Activated naive CD8-positive, alpha-beta T cell treated with anti-CD3 and anti-CD28 coated beads, Interleukin-2, amount 10 ng/mL, durations not matched to agents 7 days and 5 days (primary cell): Measurements from ENCODE around the gene SLC25A29. TPM values are rescaled to one million over a fixed set of nuclear protein-coding genes. Genes with fewer than 3 reads are reported as not detected.

Experiments
- ATAC-seq: fragments of 150-1000 bp; cut with Tn5 transposase; one replicate; pipeline ENCODE4 v1.10.0; 2021; ENCODE audit warnings: low read depth, moderate library complexity
- POLR2A ChIA-PET: fragments of 350-600 bp; sonication (Branson Sonifier 250); formaldehyde crosslinking; loops from one replicate; lab custom pipeline; 2021; ENCODE audit warnings: antibody characterized with exemption; lab: Charles Lee
- DNase-seq: peaks from one replicate; pipeline ENCODE4 v3.0.0; 2021
- H3K27ac Mint-ChIP-seq: one replicate; pipeline ENCODE4 v1.8.0; 2022; ENCODE audit warnings: mild to moderate bottlenecking, mixed read lengths
- H3K27me3 Mint-ChIP-seq: one replicate; pipeline ENCODE4 v1.8.0; 2022; ENCODE audit warnings: mild to moderate bottlenecking, moderate library complexity, mixed read lengths
- H3K36me3 Mint-ChIP-seq: one replicate; pipeline ENCODE4 v1.8.0; 2021; ENCODE audit warnings: mild to moderate bottlenecking, mixed read lengths
- H3K4me1 Mint-ChIP-seq: one replicate; pipeline ENCODE4 v1.8.0; 2021; ENCODE audit warnings: mixed read lengths
- H3K4me3 Mint-ChIP-seq: one replicate; pipeline ENCODE4 v1.8.0; 2022; ENCODE audit warnings: mild to moderate bottlenecking, moderate library complexity, mixed read lengths
- H3K9me3 Mint-ChIP-seq: one replicate; pipeline ENCODE4 v1.8.0; 2021; ENCODE audit warnings: mixed read lengths
- total RNA-seq, 2 experiments: library from RNA; stranded (reverse); gene quantifications; one replicate each; pipeline ENCODE4 v1.2.3, GENCODE V29; 2021

SLC25A29 gene
- total RNA-seq, 2 experiments from 2014 or later: 17.3 to 18.1 TPM

DNA sequence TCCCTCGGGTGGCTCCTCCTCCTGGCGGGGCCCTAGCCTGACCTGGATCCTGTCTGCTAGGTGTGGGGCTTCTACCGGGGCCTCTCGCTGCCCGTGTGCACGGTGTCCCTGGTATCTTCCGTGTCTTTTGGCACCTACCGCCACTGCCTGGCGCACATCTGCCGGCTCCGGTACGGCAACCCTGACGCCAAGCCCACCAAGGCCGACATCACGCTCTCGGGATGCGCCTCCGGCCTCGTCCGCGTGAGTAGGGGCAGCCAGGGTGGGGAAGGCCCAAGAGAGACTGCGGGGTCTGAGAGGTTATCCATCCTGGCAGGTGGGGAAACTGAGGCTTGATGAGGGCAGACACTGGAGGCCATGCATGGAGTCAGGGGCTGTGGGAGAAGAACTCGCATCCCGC is 20.9 kb upstream of the SLC25A29 start:
- DNase-seq (no peak), ATAC-seq (no peak)
- no peaks in the 10 kb centered on the region for H3K27me3 Mint-ChIP-seq
- POLR2A ChIA-PET: no interaction called here
- no peak overlapping the region for H3K4me3 Mint-ChIP-seq
- peaks cover 2% of the 10 kb centered on the region for H3K36me3 Mint-ChIP-seq
- H3K9me3 Mint-ChIP-seq: no peaks in the 10 kb centered on the region
- no peaks in the 10 kb centered on the region for H3K4me1 Mint-ChIP-seq
- H3K27ac Mint-ChIP-seq: no peak overlapping the region

DNA sequence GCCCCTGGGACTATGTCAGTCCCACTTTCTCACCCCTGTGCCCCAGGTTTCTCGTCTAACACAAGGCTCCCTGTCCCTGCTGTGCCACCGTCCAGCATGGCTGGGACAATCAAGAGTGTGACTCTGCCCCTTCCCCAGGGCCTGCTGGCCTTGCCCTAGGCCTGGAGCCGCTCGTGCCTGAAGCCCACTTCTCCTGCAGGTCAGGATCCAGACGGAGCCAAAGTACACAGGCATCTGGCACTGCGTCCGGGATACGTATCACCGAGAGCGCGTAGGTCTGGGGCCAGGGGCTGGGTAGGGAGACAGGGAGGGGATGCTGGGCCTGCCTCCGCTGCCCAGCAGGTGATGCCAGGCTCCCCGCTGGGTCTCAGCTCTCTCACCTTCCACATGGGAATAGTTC is 19.7 kb upstream of the SLC25A29 start:
- POLR2A ChIA-PET: no interaction called here
- no peaks in the 10 kb centered on the region for H3K9me3 Mint-ChIP-seq
- no peaks in the 10 kb centered on the region for H3K4me1 Mint-ChIP-seq
- no peak overlapping the region for H3K27ac Mint-ChIP-seq
- DNase-seq (no peak), ATAC-seq (no peak)
- no peak overlapping the region for H3K4me3 Mint-ChIP-seq
- no peaks in the 10 kb centered on the region for H3K27me3 Mint-ChIP-seq
- no peaks in the 10 kb centered on the region for H3K36me3 Mint-ChIP-seq

DNA sequence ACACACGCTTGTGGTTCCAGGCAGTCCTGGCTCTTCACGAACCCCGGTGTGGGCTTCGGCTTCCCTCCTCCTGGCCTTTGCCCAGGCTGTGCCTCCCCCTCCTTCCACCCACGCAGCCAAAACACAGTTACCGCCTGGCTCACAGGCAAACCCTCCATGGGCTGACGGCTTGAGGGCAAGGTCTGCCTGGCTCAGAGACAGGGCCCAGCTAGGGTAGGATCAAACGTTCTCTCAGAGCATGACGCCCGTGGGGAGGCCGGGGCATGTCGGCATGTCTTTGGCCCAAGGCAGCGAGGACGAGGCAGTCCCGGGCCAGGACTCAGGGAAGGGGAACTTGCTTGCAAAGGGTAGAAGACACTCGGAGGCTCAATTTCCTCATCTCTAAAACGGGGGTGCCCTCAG is 19.0 kb upstream of the SLC25A29 start:
- Mint-ChIP-seq H3K27ac (no peak overlapping the region), H3K4me1 (peaks cover 1% of the 10 kb centered on the region), H3K4me3 (no peak overlapping the region), H3K36me3 (no peaks in the 10 kb centered on the region), H3K27me3 (no peaks in the 10 kb centered on the region), H3K9me3 (no peaks in the 10 kb centered on the region)
- no peak for ATAC-seq
- no peak for DNase-seq
- POLR2A ChIA-PET: no interaction called here

DNA sequence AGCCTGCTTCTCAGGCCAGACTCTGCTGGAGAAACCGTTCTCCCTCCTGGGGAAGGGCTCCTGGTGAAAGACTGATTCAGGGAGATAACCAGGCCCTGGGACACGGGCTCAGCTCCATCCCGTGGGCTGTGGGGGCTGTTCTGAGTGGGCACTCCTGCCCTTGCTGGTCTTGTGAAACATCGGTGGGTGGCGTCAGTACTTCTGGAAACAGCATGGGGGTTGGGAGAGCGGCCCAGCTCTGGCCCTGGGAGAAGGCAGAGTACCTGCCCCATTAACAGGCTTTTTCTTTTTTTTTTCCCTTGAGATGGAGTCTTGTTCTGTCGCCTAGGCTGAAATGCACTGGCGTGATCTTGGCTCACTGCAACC is 17.7 kb upstream of the SLC25A29 start:
- DNase-seq (no peak), ATAC-seq (no peak)
- no peak overlapping the region for H3K27ac Mint-ChIP-seq
- POLR2A ChIA-PET: no interaction called here
- peaks cover 4% of the 10 kb centered on the region for H3K4me1 Mint-ChIP-seq
- H3K27me3 Mint-ChIP-seq: no peaks in the 10 kb centered on the region
- no peak overlapping the region for H3K4me3 Mint-ChIP-seq
- H3K36me3 Mint-ChIP-seq: no peaks in the 10 kb centered on the region
- no peaks in the 10 kb centered on the region for H3K9me3 Mint-ChIP-seq

DNA sequence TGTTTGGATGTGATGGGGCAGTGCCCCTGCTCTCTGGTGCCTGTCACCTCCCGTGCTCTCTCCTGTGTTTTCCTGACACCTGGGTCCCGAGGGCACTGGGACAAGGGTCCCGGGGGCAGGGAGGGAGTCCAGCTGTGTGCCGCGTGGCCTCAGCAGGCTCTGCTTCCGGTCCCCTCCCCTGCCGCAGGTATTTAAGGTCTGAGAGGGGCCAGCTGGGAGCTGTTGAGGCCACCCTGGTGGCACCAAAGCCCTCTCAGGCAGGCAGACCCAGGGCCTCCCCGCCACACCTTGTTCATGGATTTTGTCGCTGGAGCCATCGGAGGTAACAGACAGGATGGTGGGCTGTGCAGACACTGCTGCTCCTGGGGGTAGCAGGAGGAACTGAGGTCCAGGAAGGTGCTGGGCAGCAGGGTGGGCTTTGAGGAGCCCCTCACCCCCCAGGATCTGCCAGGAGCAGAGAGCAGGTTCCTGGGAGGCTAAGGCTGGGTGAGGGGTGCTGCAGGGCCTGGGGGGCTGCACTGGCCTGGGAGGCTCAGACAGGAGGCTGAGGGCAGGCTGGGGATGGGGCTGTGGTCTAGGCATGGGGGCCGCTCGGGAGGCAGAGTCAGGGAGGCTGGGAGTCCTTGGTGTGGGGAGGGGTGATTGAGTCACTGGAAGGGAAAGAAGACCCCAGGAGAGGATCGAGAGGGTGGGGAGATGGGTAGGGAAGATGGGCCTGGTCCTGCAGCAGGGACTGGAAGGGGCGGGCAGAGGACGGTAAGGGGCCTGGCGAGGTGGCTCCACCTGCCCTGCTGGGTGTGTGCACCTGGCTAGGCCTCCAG is 17.1 kb upstream of the SLC25A29 start, which contains the start of gene SLC25A47:
Gene SLC25A47 (plus strand): TSS at position 219 of the 821 bp plus-strand sequence. CDS start 76 bp downstream, at position 295.
- H3K36me3 Mint-ChIP-seq: no peaks in the 10 kb centered on the region
- peaks cover 4% of the 10 kb centered on the region for H3K4me1 Mint-ChIP-seq
- H3K27me3 Mint-ChIP-seq: no peaks in the 10 kb centered on the region
- ATAC-seq (no peak), DNase-seq (no peak)
- no peaks in the 10 kb centered on the region for H3K9me3 Mint-ChIP-seq
- no peak within 1 kb of the TSS for H3K4me3 Mint-ChIP-seq
- POLR2A ChIA-PET: no interaction called here
- no peak within 1 kb of the TSS for H3K27ac Mint-ChIP-seq

DNA sequence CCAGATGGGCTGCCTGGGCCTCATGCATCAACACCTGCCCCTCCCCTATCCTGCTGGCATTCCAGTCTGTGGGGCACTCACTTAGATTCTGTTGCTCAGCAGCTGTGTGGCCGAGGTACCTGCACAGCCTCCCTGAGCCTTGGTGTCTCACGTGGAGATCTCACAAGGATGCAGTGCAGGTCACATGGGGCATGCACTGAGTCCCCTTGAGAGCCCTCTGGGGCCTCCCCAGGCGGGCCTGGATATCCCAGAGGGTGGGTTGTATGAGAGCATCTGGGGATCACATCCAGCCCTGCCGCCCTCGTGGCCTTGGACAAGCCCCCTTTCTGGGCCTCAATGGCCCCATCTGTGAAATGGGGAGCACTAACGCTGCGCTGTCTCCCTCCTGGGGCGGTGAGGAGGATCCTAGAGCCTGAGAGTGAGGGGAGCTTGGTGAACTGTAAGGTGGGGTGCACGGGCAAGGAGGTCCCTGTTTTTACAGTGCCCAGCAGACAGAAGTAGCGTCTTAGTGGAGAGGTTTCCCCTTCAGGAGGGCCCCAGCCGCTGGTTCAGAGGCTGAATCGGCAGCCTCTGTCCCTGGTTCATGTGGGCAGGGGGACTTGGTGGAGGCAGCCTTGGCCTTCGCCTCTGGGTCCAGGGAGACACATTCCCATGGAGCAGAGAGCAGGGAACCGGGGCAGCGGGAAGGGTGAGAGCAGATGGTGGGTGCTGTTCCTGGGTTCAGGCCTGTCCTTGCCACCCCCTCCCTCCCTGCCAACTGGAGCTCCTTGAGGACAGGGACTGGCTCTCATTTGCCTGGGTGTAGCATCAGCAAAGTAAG is 16.1 kb upstream of the SLC25A29 start:
- Mint-ChIP-seq H3K4me3 (no peak overlapping the region), H3K36me3 (no peaks in the 10 kb centered on the region), H3K27me3 (no peaks in the 10 kb centered on the region), H3K9me3 (no peaks in the 10 kb centered on the region), H3K27ac (no peak overlapping the region), H3K4me1 (peaks cover 7% of the 10 kb centered on the region)
- POLR2A ChIA-PET: no interaction called here
- ATAC-seq (no peak), DNase-seq (no peak)

DNA sequence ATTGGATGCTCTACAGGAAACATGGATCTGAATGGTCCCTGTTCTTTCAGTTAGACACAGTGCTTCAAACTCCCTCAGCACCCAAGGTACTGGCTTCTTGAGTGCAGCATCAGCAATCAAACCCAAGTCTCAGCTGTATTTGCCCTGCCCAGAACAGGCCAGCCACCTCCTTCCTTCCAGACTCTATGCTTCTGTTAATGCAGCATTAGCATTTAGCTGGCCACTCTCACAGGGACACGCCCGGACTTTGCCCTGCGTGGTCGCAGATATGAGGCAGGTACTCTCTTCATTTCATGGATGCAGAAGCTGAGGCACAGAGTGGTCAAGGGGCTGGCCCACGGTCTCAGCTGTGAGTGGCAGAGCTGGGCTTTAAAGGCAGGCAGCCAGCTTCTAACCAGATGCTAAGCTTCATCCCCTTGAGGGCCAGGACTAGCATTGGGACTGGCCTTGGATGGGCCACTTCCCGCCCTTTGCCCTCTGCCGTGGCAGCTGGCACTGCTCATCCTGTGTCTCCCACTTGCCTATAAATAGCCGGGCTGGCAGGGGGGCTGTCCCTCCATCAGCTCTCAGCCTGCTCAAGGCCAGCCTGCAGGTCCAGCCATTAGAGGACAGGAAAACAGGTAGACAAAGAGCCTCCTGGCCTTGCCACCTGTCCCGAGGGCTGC is 15.4 kb upstream of the SLC25A29 start:
- POLR2A ChIA-PET: no interaction called here

DNA sequence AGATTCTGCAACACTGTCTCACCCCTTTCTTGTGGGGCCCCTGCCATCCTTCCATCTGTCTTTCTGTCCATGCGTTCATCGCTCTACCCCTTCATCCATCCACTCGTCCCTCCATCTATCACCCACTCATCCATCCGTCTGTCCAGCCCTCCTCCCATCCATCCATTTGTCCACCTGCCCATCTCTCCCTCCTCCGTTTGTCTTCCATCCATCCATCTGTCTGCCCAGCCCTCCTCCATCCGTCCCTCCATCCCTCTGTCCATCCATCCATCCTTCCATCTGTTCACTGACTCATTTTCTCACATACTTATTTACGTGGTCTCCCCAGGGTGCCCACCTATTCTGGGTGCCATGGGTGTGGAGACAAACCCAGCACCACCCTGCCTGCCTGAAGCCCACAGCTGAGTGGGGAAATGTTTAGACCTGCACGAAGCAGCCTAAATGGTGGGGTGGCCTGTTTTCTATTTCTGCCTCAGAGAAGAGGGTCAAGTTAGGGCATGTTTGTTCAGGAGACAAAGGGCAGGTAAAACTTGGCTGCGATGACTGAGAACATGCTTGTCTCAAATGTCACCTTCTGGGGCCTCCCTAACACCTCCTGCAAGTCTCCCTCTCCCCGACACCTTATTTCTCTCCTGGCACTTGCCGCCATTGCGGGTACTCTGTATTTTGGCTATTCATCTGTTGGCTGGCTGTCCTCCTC is 14.1 kb upstream of the SLC25A29 start:
- no peaks in the 10 kb centered on the region for H3K27me3 Mint-ChIP-seq
- H3K4me3 Mint-ChIP-seq: no peak overlapping the region
- H3K4me1 Mint-ChIP-seq: peaks cover 7% of the 10 kb centered on the region
- POLR2A ChIA-PET: interaction anchor here (0.7 kb wide), 1 partner anchor 18 kb away, joined by 3 read pairs; no protein-coding TSS in a partner anchor
- H3K36me3 Mint-ChIP-seq: no peaks in the 10 kb centered on the region
- ATAC-seq: no peak
- no peak for DNase-seq
- no peaks in the 10 kb centered on the region for H3K9me3 Mint-ChIP-seq
- H3K27ac Mint-ChIP-seq: no peak overlapping the region

More for the DNA sequence above, 15.4 kb upstream of the SLC25A29 start:
- Mint-ChIP-seq H3K36me3 (no peaks in the 10 kb centered on the region), H3K9me3 (no peaks in the 10 kb centered on the region), H3K4me3 (no peak overlapping the region), H3K4me1 (peaks cover 7% of the 10 kb centered on the region), H3K27ac (no peak overlapping the region), H3K27me3 (no peaks in the 10 kb centered on the region)
- DNase-seq (no peak), ATAC-seq (no peak)

DNA sequence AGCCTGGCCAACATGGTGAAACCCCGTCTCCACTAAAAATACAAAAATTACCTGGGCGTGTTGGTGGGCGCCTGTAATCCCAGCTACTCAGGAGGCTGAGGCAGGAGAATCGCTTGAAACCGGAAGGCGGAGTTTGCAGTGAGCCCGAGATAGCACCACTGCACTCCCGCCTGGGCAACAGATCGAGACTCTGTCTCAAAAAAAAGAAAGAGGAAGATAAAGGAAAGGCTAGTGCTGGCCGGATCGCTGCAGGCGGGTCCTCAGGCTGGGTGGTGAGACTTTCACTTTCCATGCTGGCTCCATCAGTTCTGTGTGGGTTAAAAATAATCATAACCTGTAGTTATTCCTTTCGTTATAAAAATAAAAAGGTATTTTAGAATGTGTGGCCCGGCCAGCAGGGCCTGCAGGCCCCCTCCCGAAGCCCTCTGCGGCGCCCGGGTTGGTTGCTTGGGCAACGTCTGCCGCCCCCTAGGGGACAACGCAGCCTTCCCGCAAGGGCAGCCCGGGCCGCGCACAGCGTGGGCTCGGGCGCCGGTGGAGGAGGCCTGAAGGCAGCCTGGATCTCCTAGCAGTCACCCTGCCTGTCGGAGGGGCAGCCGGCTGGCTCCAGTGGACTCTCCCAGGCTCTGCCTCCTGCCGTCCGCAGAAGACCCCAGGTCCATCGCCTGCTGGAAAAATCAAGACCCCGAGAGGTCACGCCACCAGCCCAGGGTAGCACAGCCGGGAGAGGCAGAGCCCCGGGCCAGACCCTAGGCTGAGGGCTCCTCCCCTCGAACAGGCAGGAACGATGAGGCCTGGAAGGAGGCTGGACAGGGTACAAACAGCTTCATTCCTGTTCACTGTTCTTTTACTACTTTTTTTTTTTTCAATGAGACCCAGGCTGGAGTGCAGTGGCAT is 11.9 kb upstream of the SLC25A29 start:
- POLR2A ChIA-PET: no interaction called here
- no peaks in the 10 kb centered on the region for H3K9me3 Mint-ChIP-seq
- peaks cover 7% of the 10 kb centered on the region for H3K4me1 Mint-ChIP-seq
- H3K27me3 Mint-ChIP-seq: no peaks in the 10 kb centered on the region
- peak; percentile 95 for ATAC-seq
- no peaks in the 10 kb centered on the region for H3K36me3 Mint-ChIP-seq
- peak overlapping the region; percentile 78 for H3K4me3 Mint-ChIP-seq
- H3K27ac Mint-ChIP-seq: peak overlapping the region; percentile 68
- peak; percentile 83 for DNase-seq

DNA sequence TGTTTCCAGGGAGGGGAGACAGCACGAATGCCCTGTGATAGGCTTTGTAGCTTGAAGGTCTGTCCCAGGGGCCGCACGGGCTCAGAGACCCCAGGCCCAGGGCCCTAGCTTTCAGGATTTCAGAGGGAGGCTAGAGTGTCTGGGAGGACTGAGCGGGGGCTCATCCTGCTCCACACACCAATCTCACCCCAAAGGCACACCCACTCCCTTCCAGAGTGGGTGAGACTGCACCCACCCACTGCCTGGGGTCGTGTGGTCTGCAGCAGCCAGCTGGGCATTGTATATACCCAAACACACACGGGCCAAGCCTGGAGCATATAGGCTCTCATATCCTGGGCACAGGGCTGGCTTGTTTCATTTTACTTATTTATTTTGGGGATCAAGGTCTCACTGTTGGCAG is 11.1 kb upstream of the SLC25A29 start:
- Mint-ChIP-seq H3K36me3 (no peaks in the 10 kb centered on the region), H3K9me3 (no peaks in the 10 kb centered on the region), H3K4me3 (peak overlapping the region; percentile 78), H3K27ac (peak overlapping the region; percentile 68), H3K27me3 (peaks cover 4% of the 10 kb centered on the region), H3K4me1 (peaks cover 7% of the 10 kb centered on the region)
- DNase-seq (no peak), ATAC-seq (no peak)
- POLR2A ChIA-PET: no interaction called here

DNA sequence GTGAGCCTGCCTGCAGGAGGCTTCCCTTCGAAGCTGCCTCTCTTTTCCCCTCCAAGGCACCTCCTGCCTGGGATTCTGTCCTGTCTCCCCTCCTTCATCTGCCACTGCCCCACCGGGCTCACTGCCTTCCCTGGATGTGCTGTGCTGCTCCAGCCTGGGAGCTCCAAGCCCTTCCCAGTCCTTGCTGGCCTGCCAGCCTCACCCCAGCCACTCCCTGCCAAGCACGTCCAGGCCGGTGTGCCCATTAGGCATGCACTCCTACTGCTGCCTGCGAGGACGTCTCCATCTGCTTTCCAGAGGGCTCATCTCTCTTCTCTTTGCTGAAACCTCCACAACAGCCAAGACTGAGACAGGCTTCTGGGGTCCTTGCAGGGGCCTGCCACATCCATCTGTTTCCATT is 8.5 kb upstream of the SLC25A29 start:
- no peak overlapping the region for H3K27ac Mint-ChIP-seq
- POLR2A ChIA-PET: no interaction called here

DNA sequence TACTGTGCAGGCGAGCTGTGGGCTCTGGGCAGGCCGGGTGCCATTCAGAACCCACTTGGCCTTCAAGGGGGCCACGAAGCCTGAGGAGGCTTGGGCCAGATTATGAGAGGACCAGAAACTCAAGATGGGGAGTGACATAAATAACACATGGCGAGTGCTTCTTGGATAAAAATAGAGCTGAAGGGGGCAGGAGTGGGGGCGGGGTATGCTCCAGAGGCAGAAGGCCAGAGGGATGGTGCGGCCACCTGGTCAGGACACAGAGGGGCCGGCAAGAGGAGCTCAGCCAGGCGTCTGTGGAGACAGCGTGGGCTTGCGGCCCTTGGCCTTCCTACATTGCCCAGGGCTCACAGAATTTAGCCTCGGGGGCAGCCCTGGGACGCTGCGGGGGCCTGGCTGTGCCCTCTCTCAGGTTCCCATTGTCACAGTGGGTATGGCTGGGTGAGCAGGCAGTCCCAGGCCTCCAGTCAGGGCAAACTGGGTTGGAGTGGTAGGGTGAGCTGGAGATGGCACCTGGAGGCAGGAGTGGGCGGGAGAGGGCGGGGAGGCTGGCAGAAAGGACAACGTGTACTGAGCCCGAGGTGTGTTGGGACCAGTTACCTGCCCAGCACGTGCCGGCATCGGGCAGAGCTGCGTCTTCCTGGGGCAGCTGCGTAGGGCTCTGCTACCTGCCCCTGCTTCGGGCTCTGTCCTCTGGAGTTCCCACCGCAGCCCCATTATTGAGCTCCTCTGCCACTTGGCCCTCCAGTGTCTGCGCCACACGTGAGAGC is 7.4 kb upstream of the SLC25A29 start:
- H3K4me1 Mint-ChIP-seq: peaks cover 3% of the 10 kb centered on the region
- no peak for ATAC-seq
- no peak overlapping the region for H3K27ac Mint-ChIP-seq
- no peaks in the 10 kb centered on the region for H3K36me3 Mint-ChIP-seq
- H3K9me3 Mint-ChIP-seq: no peaks in the 10 kb centered on the region
- peaks cover 20% of the 10 kb centered on the region for H3K27me3 Mint-ChIP-seq
- no peak for DNase-seq
- no peak overlapping the region for H3K4me3 Mint-ChIP-seq
- POLR2A ChIA-PET: no interaction called here

More for the DNA sequence above, 8.5 kb upstream of the SLC25A29 start:
- peaks cover 17% of the 10 kb centered on the region for H3K27me3 Mint-ChIP-seq
- peaks cover 3% of the 10 kb centered on the region for H3K4me1 Mint-ChIP-seq
- H3K9me3 Mint-ChIP-seq: no peaks in the 10 kb centered on the region
- H3K4me3 Mint-ChIP-seq: no peak overlapping the region
- DNase-seq (no peak), ATAC-seq (no peak)
- H3K36me3 Mint-ChIP-seq: no peaks in the 10 kb centered on the region
